PC-3 (cell line): Measurements from ENCODE around the gene CHST11.

Experiments
- EZH2 ChIP-seq: fragments of 300-600 bp; sonication (generic); IDR thresholded peaks from one replicate; pipeline ENCODE4 v1.6.1; 2017; ENCODE audit warnings: antibody characterized with exemption, mild to moderate bottlenecking, low read length; ENCODE audit not compliant: unreplicated experiment
- EZH2phosphoT487 ChIP-seq: fragments of 300-600 bp; sonication (generic); IDR thresholded peaks from 2 replicates; pipeline ENCODE4 v1.6.1; 2018; ENCODE audit warnings: mild to moderate bottlenecking, antibody characterized with exemption, low read length, borderline replicate concordance
- TF ChIP-seq, protein P1 (sequence below): fragments of 300-600 bp; sonication (generic); conservative IDR thresholded peaks from 2 replicates; pipeline ENCODE4 v1.5.1; 2017; ENCODE audit warnings: antibody characterized with exemption, low read depth, mild to moderate bottlenecking, low read length

DNA sequence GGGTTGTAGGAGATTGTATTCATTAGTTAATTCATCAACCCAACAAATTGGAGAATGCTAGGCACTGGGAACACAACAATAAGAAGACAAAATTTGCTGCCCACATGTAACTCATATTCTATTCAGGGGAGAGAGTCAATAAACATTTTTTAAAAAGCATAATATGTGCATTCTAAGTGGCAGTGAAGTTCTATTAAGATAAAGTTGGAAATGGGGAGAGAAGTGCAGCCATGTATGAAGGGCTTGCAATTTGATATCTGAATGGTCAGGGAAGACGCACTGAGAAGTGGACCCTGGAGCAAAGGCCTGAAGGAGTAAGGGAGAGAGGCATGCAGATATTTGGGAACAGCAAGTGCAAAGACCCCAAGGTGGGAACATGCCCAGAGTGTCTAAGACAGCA lies 40.2 kb upstream of the CHST11 start:
- TF ChIP-seq, protein P1, sequence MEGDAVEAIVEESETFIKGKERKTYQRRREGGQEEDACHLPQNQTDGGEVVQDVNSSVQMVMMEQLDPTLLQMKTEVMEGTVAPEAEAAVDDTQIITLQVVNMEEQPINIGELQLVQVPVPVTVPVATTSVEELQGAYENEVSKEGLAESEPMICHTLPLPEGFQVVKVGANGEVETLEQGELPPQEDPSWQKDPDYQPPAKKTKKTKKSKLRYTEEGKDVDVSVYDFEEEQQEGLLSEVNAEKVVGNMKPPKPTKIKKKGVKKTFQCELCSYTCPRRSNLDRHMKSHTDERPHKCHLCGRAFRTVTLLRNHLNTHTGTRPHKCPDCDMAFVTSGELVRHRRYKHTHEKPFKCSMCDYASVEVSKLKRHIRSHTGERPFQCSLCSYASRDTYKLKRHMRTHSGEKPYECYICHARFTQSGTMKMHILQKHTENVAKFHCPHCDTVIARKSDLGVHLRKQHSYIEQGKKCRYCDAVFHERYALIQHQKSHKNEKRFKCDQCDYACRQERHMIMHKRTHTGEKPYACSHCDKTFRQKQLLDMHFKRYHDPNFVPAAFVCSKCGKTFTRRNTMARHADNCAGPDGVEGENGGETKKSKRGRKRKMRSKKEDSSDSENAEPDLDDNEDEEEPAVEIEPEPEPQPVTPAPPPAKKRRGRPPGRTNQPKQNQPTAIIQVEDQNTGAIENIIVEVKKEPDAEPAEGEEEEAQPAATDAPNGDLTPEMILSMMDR, result no peak
- no peak for TF ChIP-seq EZH2
- no peak for TF ChIP-seq EZH2phosphoT487
